NCI-H2196 (cell line): ENCODE data around the gene ROBO1.
"Not testable (repeated sequence)": the region's sequence is repeated elsewhere in the genome, so short reads cannot be mapped to it uniquely, and the experiment has no call there.

ENCODE experiments used
- DNase-seq: peaks from one replicate; lab custom pipeline; 2025; ENCODE audit not compliant: unreplicated experiment; lab: John Stamatoyannopoulos, UW

ROBO1 gene

GRCh38 chr3:78724364-78724763, 1043.4 kb downstream of the ROBO1 start:
- not testable (repeated sequence) for DNase-seq

DNA sequence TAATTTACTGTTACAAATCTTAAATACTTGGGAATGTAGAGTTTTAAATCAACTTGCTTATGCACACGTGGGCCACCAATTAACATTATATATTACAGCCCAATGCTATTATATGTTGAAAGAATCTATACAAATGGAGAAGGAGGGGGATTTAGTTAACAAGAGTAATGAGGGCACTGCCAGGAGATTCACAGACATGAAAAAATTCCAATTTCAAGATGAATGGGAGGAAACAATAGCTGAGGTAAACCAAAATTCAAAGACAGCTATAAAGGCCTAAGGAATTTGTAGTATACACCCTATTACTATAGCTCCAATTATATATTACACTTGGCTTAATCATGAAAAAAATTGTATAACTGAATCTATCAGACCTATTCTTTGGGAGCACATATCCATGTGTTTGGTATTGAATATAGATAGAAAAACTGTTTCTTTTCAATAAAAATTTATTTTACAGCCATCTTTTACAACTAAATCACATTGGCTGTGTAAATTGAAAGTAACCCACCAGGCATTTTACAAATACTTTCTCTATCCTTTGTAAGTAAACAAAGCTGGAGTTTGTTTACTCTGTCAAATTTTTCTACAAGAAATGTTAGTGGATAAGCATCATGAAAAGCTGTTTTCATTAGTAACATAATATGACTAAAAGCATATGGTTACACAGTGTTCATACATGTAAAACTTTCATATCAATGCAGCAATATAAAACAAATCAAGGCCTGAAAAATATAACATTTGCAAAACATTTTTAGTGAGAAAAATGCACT, 1045.8 kb downstream of the ROBO1 start:
- DNase-seq: no peak

- no peak for DNase-seq
These were observed 1049.1 kb downstream of the ROBO1 start for GRCh38 chr3:78718707-78719106.

GRCh38 chr3:78717041-78717440, 1050.8 kb downstream of the ROBO1 start:
- no peak for DNase-seq

- DNase-seq: no peak
These were observed 1054.9 kb downstream of the ROBO1 start for GRCh38 chr3:78712941-78713340.

DNA sequence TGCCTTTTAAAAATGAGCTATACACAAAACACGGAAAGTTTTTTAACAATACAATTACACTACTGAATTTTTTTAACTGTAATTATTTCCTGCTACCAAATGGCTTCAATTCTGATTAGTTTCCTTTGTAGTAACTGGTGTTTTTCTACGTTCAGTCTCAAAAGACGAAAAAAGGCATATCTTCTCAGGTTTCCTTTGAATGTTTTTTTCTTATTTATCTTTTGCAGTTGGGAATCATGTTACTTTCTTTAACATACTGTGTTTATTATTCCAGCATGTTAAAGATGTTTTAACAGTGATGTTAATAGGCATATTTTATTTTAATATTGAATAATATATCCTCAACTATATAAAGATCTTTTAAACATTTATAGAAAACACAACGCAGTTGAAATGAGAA, 1055.5 kb downstream of the ROBO1 start:
- DNase-seq: no peak

GRCh38 chr3:78708565-78709073, 1059.2 kb downstream of the ROBO1 start:
- no peak for DNase-seq

- no peak for DNase-seq
These were observed 1060.2 kb downstream of the ROBO1 start for GRCh38 chr3:78707609-78708008.

- DNase-seq: no peak
These were observed 1060.8 kb downstream of the ROBO1 start for GRCh38 chr3:78706906-78707523.

DNA sequence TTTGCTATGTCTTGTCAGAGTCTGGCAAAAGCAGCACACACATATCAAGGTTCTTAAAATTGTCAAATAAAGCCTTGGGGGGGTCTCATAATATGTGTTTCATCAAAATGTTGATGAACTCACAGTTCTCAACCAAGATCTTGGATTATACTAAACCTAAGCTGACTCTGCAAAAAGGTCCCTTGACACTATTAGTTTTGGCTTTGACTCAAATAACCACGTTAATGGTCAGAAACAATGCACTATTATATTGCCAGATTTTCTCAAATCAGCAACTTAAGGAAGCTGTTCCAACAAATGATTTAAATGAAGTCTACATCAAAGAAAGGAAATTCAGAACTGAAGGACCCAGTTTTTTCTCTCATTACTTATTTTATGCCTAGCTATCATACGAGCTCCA, 1063.9 kb downstream of the ROBO1 start:
- no peak for DNase-seq

DNA sequence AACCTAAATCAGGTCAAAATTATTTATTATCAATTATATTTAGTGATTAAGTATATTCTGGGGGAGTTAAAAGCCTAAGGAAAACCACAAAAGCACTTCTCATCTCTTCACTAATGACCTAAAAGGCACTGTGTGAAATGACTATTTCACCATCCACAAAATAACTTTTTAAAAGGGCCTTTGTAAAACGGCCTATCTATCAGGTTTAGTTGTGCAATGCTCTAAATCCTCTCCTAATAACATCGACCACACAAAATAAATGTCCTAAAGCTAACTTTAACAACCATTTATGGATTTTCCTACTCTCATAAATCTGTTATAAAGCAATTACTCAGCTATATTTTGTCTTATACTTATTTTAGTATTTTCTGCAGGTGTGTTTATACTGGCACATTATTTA, 1066.3 kb downstream of the ROBO1 start:
- DNase-seq: no peak

DNA sequence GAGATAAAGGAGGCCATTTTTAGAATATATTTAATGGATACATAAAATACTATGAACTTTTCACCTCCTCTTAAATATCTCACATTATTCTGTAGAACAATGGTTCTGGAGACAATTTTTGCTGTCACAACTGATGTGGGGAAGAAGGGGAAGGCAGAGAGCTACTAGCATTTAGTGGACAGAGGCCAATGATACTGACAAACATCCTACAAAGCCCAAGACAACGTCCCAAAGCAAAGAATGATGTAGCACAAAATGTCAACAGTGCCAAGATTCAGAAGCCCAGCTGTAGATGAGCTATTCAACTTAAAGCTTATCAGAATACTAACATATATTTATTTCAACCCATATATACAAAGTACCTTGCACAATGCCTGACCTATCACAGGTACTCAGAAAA, 1069.4 kb downstream of the ROBO1 start:
- no peak for DNase-seq

DNA sequence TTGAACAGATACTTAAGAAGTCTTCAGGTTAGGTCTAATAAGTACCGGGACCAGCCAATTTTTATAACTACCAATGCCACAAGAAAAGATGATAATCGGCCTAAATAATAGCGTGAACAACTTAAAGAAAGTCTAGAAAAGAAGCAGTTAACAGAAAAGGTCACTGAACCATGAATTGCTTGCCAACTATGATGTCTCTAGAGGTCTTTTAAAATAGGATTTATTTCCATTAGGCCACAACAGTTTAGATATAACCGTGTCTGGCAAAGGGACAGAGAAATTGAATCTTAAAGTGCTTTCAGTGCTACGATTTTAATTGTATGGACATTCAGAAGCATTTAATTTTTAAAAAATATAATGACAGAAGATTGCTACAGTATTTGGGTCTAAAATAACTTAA, 1070.4 kb downstream of the ROBO1 start:
- DNase-seq: no peak

GRCh38 chr3:78690766-78691165, 1077.0 kb downstream of the ROBO1 start:
- DNase-seq: no peak

DNA sequence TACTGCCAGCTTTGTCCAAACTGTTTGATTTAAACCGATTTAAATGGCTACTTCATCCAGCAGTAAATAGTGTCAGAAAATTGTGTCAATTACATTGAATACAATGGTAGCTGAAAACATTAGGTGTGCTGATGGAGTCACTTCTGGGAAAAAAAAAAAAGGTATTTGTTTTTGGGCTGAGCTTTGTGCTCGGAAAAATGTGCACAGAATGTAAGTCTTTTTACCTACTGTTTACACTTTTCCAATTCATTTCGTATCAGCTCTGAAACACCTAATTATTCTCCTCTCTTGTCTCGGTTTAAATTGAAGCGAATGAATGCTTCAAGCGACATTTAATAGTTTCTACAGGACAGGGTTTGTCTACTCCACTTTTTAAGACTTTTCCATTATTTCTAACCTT, 1078.4 kb downstream of the ROBO1 start:
- no peak for DNase-seq

- DNase-seq: no peak
These were observed 1080.3 kb downstream of the ROBO1 start for GRCh38 chr3:78687520-78687919.

DNA sequence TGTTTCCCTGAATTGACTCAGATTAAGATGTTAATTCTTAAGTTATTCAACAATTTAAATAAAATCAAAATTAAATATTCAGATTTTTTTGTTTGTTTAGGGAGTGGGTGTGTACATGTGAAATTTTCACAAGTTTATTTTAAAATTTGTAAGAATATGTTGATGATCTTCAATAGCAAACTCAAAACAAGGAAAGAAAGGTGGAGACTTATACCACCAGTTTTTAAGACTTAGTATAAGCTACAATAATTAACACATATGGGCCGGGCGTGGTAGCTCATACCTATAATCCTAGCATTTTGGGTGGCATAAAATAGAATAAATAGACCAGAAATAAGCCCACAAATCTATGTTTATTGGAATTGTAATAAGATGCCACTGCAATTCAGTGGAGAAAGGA, 1084.5 kb downstream of the ROBO1 start:
- no peak for DNase-seq

DNA sequence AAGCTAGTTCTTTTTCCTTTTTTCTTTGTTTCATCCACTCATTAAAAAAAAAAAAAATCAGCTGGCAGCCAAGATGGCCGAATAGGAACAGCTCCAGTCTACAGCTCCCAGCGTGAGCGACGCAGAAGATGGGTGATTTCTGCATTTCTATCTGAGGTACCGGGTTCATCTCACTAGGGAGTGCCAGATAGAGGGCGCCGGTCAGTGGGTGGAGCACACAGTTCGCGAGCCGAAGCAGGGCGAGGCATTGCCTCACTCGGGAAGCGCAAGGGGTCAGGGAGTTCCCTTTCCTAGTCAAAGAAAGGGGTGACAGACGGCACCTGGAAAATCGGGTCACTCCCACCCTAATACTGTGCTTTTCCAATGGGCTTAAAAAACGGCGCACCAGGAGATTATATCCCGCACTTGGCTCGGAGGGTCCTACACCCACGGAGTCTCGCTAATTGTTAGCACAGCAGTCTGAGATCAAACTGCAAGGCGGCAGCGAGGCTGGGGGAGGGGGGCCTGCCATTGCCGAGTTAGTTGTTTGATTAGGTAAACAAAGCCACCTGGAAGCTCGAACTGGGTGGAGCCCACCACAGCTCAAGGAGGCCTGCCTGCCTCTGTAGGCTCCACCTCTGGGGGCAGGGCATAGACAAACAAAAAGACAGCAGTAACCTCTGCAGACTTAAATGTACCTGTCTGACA, 1092.5 kb downstream of the ROBO1 start:
- DNase-seq: not testable (repeated sequence)

- DNase-seq: no peak
These were observed 1097.1 kb downstream of the ROBO1 start for GRCh38 chr3:78670746-78671145.

- no peak for DNase-seq
These were observed 1097.7 kb downstream of the ROBO1 start for GRCh38 chr3:78670094-78670493.

DNA sequence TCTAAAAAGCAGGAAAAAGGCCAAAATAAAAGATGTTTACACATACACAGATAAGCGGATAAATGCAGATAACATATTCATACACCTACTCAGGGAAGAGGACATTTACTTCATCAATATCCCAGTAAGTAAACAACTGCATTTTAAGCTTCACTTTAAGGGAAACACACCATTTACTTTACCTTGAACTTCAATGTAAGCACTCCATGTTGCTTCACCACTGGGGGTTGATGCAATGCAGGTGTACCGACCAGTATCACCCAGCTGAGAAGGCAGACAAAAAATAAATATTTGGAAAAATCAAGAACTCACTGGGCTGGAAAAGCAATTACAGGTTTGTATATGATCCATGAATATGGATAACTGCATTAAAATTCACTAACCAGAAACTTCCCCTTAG, 1099.5 kb downstream of the ROBO1 start:
- no peak for DNase-seq

- no peak for DNase-seq
These were observed 1101.4 kb downstream of the ROBO1 start for GRCh38 chr3:78666470-78666800.
